Nucleus accumbens (tissue), 56 donors: ENCODE measurements around the gene SRRT.

ENCODE experiments used
- DNase-seq, 56 donors: peaks; one replicate each; lab custom pipeline; 2025; lab: John Stamatoyannopoulos, UW

The SRRT gene

GRCh38 chr7:100874577-100875355, at the start of gene SRRT:
SRRT (plus strand) TSS chr7:100875103; CDS start chr7:100875591, 488 bp downstream.
- DNase-seq: peak; percentile 84 to 99 (median 97)

- DNase-seq: no peak
Observed at GRCh38 chr7:100825215-100825671, 49.7 kb upstream of the SRRT start.

- no peak for DNase-seq
Observed at GRCh38 chr7:100825751-100826513, 49.0 kb upstream of the SRRT start.

DNA sequence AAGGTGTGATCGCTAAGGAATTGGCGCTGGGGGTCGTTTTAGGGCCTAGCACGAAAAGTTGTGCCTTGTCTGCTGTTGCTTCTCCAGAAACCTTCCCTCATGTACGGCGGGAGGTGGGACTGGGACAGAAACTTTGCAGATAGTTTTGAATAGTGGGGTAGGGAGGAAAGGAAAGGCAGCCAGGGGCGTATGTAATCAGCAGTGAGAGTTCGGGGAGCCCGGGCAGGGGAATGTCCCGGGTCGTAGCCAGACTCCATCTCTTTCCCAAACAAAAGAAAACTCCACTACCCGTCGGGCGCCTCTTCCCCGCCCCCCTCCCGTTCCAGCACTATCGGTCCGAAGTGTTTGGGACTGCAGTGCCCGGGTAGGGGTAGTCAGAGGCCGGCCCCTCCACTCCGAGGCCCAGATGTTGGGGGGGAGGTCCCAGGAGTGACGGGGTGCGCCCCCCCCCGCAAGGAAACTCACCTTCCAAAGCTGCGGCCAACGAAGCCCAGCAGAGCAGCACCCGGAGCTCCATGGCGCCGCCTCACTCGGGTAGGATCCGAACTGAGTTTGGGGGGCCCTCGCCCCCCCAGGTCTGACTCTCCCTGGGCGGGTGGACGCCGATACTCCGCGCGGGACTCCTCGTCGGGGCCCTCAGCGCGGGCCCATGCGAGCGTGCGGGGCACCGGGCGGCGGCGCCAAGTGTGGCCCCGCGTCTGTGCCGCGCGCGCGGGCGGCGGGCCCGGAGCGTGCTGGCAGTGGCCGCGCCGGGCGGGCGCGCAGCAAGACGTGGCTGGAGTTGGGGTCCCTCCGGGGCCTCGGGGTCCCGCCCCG, 48.2 kb upstream of the SRRT start:
- DNase-seq: no peak

DNA sequence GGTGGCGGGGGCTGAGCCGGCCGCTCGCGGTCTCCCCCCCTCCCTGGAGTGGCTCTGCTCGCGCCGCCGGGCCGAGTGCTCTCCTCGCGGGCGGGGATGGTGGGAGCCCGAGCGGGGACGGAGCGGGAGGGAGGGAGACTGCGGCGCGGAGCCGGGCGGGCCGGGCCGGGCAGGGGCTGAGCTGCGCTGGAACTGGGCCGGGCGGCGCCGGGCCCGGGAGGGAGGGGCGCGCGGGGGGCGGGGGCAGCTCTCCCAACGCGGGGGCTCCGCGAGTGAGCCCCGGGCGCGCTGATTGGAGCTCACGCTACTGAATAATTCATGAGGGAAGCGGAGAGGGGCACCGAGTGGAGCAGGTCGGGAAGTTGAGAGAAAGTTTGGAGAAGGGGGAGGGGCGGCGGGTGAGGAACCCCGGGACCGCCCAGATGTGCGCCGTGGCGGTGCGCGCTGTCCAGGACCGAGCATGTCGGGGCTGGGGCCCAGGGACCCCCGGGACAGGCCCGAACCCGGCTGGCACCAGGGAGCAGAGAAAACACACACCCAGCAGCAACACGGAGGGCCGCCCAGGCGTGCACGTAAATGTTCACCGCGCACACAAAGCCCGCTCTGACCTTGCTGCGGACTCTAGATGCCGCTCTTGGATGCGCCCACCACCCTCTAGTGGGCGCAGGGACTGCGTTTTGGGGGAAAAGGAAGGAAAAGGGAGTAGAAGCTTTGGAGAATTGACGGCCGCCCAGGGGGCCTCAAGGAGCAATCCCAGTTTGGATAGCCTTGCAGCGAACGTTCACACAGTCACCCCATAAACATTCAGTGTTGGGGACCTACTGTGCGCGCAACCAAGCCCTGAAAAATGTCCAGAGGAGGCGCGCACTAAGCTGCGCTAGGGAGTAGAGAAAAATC, 47.3 kb upstream of the SRRT start, which contains the start of gene EPHB4:
EPHB4 (minus strand) TSS at position 194 of the 897 bp plus-strand sequence. CDS start 493 bp downstream, outside the sequence.
- DNase-seq: peak in 9 of 56 donors; percentile 6 to 44 (median 18)

GRCh38 chr7:100829150-100829716, 45.7 kb upstream of the SRRT start:
- no peak for DNase-seq

DNA sequence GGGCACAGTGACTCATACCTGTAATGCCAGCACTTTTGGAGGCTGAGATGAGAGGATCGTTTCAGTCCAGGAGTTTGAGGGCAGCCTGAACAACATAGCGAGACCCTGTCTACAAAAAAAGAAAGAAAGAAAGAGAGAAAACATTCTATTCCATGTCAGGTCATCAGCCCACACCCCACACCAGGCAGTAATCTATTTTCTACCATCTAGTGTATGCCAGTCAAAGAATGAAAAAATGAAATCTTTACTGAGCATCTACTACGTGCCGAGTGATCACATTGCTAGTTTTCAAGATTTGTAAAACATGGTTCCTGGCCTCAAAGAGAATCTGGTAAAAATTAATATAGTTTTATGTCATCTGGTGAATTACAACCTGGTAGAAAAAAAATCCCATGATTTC, 44.5 kb upstream of the SRRT start:
- DNase-seq: no peak

DNA sequence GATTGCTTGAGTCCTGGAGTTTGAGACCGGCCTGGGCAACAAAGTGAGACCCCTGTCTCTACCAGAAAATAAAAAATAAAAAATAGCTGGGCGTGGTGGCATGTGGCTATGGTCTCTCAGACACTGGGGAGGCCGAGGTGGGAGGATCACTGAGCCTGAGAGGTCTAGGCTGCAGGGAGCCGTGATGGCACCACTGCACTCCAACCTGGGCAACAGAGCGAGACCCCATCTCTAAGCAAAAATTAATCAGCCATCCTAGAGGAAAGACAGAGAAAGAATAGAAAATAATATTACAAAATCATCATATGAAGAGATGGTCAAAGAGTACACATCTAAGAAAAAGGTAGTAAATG, 42.6 kb upstream of the SRRT start:
- DNase-seq: no peak

DNA sequence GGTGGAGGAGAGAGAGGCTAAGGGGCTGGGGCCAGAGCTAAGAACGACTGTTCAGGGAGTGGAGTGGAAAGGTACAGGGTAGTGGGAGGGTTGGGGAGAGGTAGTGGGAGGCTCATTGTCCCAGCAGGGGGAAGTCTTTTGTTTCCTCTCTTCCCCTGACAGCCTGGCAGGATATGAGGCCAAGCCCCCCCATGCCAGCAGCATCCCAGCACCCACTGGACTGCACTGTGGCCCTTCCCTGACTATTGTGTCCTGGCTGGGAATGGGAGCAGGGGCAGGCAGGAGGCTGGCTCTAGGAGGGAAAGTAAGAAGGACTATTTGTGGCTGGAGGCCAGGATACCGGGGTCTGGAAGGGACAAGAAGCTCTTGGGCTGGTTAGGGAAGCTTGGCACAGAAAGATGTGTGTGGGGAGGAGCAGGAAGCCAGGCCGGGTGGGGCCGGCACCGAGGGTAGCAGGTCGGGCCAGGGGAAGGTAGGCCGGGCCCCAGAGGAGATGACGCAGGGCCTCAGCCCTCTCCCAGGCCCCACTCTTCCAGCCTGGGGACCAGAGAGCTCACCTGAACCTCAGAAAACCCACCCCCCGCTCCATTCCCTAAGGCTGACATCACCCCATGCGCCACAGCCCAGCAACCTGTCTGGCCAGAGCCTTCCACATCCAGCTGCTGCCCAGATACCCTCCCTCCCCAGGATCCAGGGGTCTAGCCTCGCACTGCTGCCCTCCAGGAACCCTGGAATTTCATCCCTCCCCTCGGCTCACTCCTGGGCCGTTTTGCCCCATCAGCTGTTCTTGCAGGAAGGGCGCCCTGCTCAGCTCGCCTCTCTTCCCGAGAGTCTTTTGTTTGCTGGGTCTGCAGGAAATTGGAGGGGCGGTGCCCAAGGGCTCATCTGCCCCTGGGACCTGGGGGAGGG, 38.7 kb upstream of the SRRT start:
- no peak for DNase-seq

DNA sequence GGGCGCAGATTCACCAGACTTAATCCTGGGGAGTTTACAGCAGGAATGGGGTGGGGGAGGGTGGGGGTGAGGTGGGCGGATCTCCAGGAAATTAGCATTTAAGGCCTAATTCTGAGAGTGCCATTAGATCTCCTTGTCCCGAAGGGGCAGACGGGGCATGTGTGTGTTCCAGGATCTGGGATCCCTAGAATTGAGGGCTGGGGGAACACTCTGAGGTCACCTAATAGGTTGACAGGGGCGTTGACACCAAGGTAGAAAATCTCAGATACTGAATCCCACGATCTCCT, 38.1 kb upstream of the SRRT start:
- no peak for DNase-seq

DNA sequence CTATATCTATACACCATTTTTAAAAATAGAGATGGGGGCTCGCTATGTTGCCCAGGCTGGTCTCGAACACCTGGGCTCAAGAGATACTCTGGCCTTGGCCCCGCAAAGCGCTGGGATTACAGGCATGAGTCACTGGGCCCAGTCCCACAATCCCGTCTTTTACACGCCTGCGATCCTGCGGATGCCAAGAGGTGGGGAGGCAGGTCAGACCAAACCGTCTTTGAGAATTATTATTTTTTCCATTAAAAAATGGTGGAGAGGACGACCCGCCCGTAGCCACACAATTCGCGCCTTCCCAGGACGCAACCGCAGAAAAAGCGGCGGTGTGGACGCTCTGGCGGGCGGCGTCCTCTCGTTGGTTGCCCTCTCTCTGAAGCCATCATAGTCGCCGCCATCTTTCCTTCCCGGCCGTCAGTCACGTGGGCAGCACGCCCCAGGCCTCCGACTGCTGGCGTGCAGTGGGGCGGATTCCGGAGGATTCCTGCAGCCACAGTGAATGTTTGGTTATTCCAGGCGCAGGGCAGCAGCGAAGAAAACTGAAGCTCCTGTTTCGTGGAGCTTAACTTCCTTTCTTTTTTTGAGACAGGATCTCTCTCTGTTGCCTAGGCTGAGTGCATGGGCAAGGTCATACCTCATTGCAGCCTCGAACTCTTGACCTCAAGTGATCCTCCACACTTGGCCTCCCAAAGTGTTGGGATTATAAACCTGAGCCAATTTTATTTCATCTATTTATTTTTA, 37.6 kb upstream of the SRRT start:
- peak; percentile 23 to 96 (median 86) for DNase-seq

DNA sequence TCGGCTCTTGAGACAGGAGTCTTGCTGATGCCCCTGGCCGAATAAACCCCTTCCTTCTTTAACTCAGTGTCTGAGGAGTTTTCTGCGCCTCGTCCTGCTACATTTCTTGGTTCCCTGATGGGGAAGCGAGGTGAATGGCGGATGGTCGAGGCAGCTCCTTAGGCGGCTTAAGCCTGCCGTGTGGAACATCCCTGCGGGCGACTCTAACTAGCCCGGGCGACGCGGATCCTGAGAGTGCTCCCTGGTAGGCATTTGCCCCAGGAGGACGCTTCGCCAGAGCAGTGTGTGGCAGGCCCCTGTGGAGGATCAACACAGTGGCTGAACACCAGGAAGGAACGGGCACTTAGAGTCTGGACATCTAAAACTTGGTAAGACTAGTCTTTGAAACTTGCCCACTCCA, 35.5 kb upstream of the SRRT start:
- no peak for DNase-seq

DNA sequence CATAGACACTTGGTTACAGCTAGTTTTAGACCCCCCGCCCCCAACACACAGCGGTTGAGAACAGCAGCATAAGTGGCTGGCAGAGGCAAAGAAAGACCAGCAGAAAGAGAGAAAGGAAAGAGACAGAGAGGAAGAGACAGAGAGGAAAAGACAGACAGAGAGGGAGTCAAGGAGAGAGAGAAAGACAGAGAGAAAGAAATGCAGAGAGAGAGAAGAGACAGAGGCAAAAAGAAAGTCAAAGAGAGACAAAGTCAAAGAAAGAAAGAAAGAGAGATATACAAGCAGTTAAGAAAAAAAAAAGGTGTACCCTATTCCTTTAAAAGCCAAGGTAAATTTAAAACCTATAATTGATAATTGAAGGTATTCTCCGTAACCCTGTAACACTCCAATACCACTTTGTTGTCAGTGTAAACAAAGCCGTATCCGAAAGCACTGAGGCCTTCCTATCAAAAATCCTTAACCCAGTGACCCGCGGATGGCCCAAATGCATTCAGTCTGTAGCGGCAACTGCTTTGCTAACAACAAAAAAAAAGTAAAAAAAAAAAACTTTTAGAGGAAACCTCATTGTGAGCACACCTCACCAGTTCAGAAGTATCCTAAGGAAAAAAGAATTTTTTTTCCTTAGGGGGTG, 34.3 kb upstream of the SRRT start:
- DNase-seq: no peak

GRCh38 chr7:100847360-100847759, 27.5 kb upstream of the SRRT start:
- no peak for DNase-seq

- peak in 55 of 56 donors; percentile 42 to 92 (median 81) for DNase-seq
Observed at GRCh38 chr7:100852048-100852872, 22.6 kb upstream of the SRRT start, which contains the start of gene SLC12A9. SLC12A9 (plus strand) TSS chr7:100852713; CDS start chr7:100854198, 1,485 bp downstream.

- no peak for DNase-seq
Observed at GRCh38 chr7:100854146-100854895, 20.6 kb upstream of the SRRT start.
